Measurements from ENCODE around the gene CUX1. TPM values are rescaled to one million over a fixed set of nuclear protein-coding genes. Genes with fewer than 3 reads are reported as not detected.

CUX1 gene
- total RNA-seq, 1 donor from 2014 or later: 50.6 TPM

GRCh38 chr7:101957744-101958525 lies 140.5 kb downstream of the CUX1 start:
- Mint-ChIP-seq H3K9me3 (ENCODE audit: unreplicated experiment) (no peaks in the 10 kb centered on the region), H3K4me1 (ENCODE audit: low read depth, unreplicated experiment) (peaks cover 12% of the 10 kb centered on the region), H3K27ac (ENCODE audit: unreplicated experiment) (no peak overlapping the region), H3K4me3 (ENCODE audit: unreplicated experiment) (no peak overlapping the region), H3K27me3 (ENCODE audit: low read depth, unreplicated experiment) (no peaks in the 10 kb centered on the region), H3K36me3 (ENCODE audit: low read depth, unreplicated experiment) (no peaks in the 10 kb centered on the region)
- H3K36me3 ChIP-seq (ENCODE audit: insufficient read depth, low read length): no peaks in the 10 kb centered on the region
- H3K27me3 ChIP-seq (ENCODE audit: insufficient read depth, low read length): no peaks in the 10 kb centered on the region
- no peak for DNase-seq (ENCODE audit: low read depth)
- no peak overlapping the region for H3K4me2 ChIP-seq (ENCODE audit: low read length)
- no peak for FAIRE-seq
- H3K27ac ChIP-seq (ENCODE audit: low read depth, low read length): no peak overlapping the region
- H3K9ac ChIP-seq (ENCODE audit: low read length): no peak overlapping the region
- H3K4me3 ChIP-seq (ENCODE audit: insufficient read depth, low read depth, low read length): no peak overlapping the region
- TF ChIP-seq CTCF (IDR thresholded peaks at IDR 0.05; ENCODE audit: insufficient read depth, low read depth, low read length): no peak
- TF ChIP-seq EZH2 (IDR thresholded peaks at IDR 0.05; ENCODE audit: insufficient read depth, low read length): no peak
- H3K79me2 ChIP-seq (ENCODE audit: insufficient read depth, low read length): peaks cover 15% of the 10 kb centered on the region
- no peaks in the 10 kb centered on the region for H3K9me3 ChIP-seq (ENCODE audit: insufficient read depth, low read depth, low read length)
- peaks cover 42% of the 10 kb centered on the region for H4K20me1 ChIP-seq (ENCODE audit: insufficient read depth, low read length)
- no peak overlapping the region for H2AFZ ChIP-seq (ENCODE audit: low read depth, low read length)
- H3K4me1 ChIP-seq (ENCODE audit: insufficient read depth, low read length): peaks cover 12% of the 10 kb centered on the region

- Histone ChIP-seq H3K9ac (ENCODE audit: low read length) (no peak overlapping the region), H2AFZ (ENCODE audit: low read depth, low read length) (no peak overlapping the region), H3K36me3 (ENCODE audit: insufficient read depth, low read length) (no peaks in the 10 kb centered on the region), H3K4me2 (ENCODE audit: low read length) (no peak overlapping the region), H3K9me3 (ENCODE audit: insufficient read depth, low read depth, low read length) (no peaks in the 10 kb centered on the region), H4K20me1 (ENCODE audit: insufficient read depth, low read length) (peaks cover 47% of the 10 kb centered on the region), H3K79me2 (ENCODE audit: insufficient read depth, low read length) (peaks cover 14% of the 10 kb centered on the region), H3K27ac (ENCODE audit: low read depth, low read length) (no peak overlapping the region), H3K27me3 (ENCODE audit: insufficient read depth, low read length) (no peaks in the 10 kb centered on the region), H3K4me1 (ENCODE audit: insufficient read depth, low read length) (no peaks in the 10 kb centered on the region), H3K4me3 (ENCODE audit: insufficient read depth, low read depth, low read length) (no peak overlapping the region)
- Mint-ChIP-seq H3K4me3 (ENCODE audit: unreplicated experiment) (no peak overlapping the region), H3K27ac (ENCODE audit: unreplicated experiment) (no peak overlapping the region), H3K36me3 (ENCODE audit: low read depth, unreplicated experiment) (no peaks in the 10 kb centered on the region), H3K4me1 (ENCODE audit: low read depth, unreplicated experiment) (peaks cover 3% of the 10 kb centered on the region), H3K9me3 (ENCODE audit: unreplicated experiment) (no peaks in the 10 kb centered on the region), H3K27me3 (ENCODE audit: low read depth, unreplicated experiment) (no peaks in the 10 kb centered on the region)
- DNase-seq (ENCODE audit: low read depth) (no peak), FAIRE-seq (no peak)
- TF ChIP-seq CTCF (IDR thresholded peaks at IDR 0.05; ENCODE audit: insufficient read depth, low read depth, low read length) (no peak), EZH2 (IDR thresholded peaks at IDR 0.05; ENCODE audit: insufficient read depth, low read length) (no peak)
Observed at GRCh38 chr7:101959342-101959741, 141.9 kb downstream of the CUX1 start.

- Histone ChIP-seq H3K4me3 (ENCODE audit: insufficient read depth, low read depth, low read length) (no peak overlapping the region), H3K9ac (ENCODE audit: low read length) (no peak overlapping the region), H3K36me3 (ENCODE audit: insufficient read depth, low read length) (no peaks in the 10 kb centered on the region), H3K79me2 (ENCODE audit: insufficient read depth, low read length) (peaks cover 11% of the 10 kb centered on the region), H4K20me1 (ENCODE audit: insufficient read depth, low read length) (peaks cover 52% of the 10 kb centered on the region), H3K27ac (ENCODE audit: low read depth, low read length) (no peak overlapping the region), H3K27me3 (ENCODE audit: insufficient read depth, low read length) (no peaks in the 10 kb centered on the region), H3K9me3 (ENCODE audit: insufficient read depth, low read depth, low read length) (no peaks in the 10 kb centered on the region), H3K4me1 (ENCODE audit: insufficient read depth, low read length) (no peaks in the 10 kb centered on the region), H2AFZ (ENCODE audit: low read depth, low read length) (no peak overlapping the region), H3K4me2 (ENCODE audit: low read length) (no peak overlapping the region)
- no peaks in the 10 kb centered on the region for H3K27me3 Mint-ChIP-seq (ENCODE audit: low read depth, unreplicated experiment)
- no peaks in the 10 kb centered on the region for H3K9me3 Mint-ChIP-seq (ENCODE audit: unreplicated experiment)
- no peaks in the 10 kb centered on the region for H3K4me1 Mint-ChIP-seq (ENCODE audit: low read depth, unreplicated experiment)
- TF ChIP-seq EZH2 (IDR thresholded peaks at IDR 0.05; ENCODE audit: insufficient read depth, low read length): no peak
- no peak for TF ChIP-seq CTCF (IDR thresholded peaks at IDR 0.05; ENCODE audit: insufficient read depth, low read depth, low read length)
- DNase-seq (ENCODE audit: low read depth): no peak
- H3K36me3 Mint-ChIP-seq (ENCODE audit: low read depth, unreplicated experiment): no peaks in the 10 kb centered on the region
- no peak overlapping the region for H3K27ac Mint-ChIP-seq (ENCODE audit: unreplicated experiment)
- FAIRE-seq: no peak
- H3K4me3 Mint-ChIP-seq (ENCODE audit: unreplicated experiment): no peak overlapping the region
Observed at GRCh38 chr7:101959829-101960228, 142.4 kb downstream of the CUX1 start.

Measured in astrocyte (in vitro differentiated cells and primary cell).